ENCODE results near the gene CKMT1A.
A peak's percentile ranks its signal among the peaks of the same experiment; 100 is the strongest.
"Not testable (repeated sequence)": the region's sequence is repeated elsewhere in the genome, so short reads cannot be mapped to it uniquely, and the experiment has no call there.

Gene CKMT1A

DNA sequence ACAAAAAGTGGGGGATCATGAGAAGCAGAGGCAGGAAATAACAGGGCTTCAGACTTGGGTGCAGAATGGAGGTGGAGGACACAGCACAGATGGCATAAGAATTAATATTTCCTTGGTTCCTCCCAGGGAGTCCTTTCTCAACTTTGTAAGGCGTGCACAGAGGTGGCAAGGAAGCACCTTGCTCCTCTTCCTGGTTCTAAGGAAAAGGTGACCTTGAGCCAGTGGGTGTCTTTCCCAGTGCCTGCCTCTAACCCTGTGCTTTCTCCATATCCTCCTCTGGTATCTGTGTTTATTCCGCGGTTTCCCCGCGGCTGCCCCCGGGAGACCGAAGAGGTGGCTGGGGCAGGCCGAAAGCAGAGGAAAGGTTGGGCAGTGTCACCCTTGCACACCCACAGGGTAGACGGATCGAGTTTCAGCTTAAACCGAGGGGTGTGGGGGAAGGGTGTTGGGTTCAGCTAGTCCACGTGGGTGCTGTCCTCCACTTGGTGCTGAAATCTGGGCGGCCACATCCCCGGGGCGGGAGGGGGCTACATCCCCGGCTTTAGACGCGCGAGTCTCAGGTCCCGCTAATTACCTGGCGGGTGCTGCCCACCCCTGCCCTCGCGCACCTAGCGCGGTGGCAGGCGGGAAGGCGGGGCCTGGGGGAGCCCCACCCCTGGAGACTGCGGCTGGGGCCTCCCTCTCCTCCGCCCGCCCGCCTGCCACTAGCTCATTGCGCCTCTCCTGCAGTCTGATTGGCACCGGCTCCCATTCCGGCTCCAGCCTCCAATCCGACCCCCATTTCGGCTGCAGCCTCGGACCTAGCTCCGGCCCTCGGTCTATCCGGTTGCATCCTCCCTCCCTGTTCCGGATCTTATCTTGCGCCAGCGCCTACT is at the start of gene CKMT1A:
Gene CKMT1A (plus strand): TSS at position 712 of the 875 bp plus-strand sequence. CDS start 192 bp downstream, outside the sequence.
- H3K4me3 Mint-ChIP-seq; DNase-seq (ENCODE audit: low spot score in 2 of 2); H3K4me1 Mint-ChIP-seq; H3K27ac Mint-ChIP-seq (ENCODE audit: low read depth); ATAC-seq (replicated peaks; ENCODE audit: extremely low read depth, poor library complexity, severe bottlenecking); H3K9me3 Mint-ChIP-seq; H3K36me3 Mint-ChIP-seq (ENCODE audit: insufficient read depth): not testable (repeated sequence)
- peaks cover 27% of the 10 kb centered on the region for H3K27me3 Mint-ChIP-seq

DNA sequence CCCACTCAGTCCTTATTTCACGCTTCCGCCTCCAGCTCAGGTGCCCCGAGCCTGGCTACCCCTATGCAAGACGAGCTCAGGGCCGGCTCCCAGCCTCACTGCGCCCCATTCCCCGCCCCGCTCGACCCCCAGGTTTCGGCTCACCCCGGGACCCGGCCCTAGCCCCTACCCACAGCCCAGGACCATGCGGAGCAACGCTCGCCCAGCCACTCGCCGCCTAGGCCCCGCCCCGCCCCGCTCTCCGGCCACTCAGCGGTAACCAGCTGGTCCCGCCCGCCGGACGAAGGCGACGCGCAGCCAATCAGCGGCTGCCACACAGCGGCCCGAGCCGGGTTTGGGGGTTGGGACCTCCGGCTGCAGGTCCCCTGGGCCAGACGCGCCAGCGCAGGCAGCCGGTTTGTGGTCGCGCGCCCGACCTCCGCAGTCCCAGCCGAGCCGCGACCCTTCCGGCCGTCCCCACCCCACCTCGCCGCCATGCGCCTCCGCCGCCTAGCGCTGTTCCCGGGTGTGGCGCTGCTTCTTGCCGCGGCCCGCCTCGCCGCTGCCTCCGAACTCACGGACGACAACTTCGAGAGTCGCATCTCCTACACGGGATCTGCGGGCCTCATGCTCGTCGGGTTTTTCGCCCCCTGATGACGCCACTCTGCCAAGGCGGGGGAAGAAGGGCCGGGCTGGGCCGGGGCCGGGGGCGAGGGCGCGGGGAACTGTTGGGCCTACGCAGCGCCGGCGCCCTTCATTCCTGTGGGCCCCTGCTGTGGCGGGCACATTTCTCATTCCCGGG is 44.8 kb upstream of the CKMT1A start, which contains the start of gene CATSPER2:
Gene CATSPER2 (minus strand): TSS at position 196 of the 781 bp plus-strand sequence. CDS start 783 bp downstream, outside the sequence.
- Mint-ChIP-seq H3K27ac (ENCODE audit: low read depth) (no peak within 1 kb of the TSS), H3K4me3 (no peak within 1 kb of the TSS), H3K4me1 (no peaks in the 10 kb centered on the region), H3K36me3 (ENCODE audit: insufficient read depth) (peaks cover 6% of the 10 kb centered on the region), H3K9me3 (no peaks in the 10 kb centered on the region), H3K27me3 (no peaks in the 10 kb centered on the region)
- no peak for ATAC-seq (replicated peaks; ENCODE audit: extremely low read depth, poor library complexity, severe bottlenecking)
- DNase-seq (ENCODE audit: low spot score in 2 of 2), result no peak

DNA sequence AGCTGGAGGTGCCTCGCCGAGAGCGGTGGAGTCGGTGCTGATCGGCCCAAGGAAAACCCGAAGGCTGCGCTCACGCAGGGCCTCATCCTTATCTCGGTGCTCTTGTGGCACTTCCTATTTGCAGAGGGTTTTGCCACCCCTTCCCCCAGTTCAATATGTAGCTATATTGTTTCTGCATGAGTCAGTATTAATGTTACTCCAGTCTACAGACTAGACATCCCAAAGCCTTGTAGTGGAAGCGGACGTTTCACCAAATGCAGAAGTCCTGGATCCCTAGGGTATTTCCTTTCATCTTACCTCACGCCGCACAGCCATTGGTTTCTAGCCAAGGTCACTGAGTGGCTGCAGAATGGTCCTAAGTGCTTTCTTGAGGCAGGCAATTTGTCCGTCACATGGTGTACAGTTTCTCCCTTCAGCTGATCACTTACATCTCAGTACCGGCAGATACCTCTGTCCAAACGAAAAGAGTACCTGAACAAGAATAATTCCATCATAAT is 44.2 kb upstream of the CKMT1A start:
- not testable (repeated sequence) for H3K9me3 Mint-ChIP-seq; H3K4me3 Mint-ChIP-seq; H3K27ac Mint-ChIP-seq (ENCODE audit: low read depth); H3K27me3 Mint-ChIP-seq; H3K36me3 Mint-ChIP-seq (ENCODE audit: insufficient read depth); DNase-seq (ENCODE audit: low spot score in 2 of 2); ATAC-seq (replicated peaks; ENCODE audit: extremely low read depth, poor library complexity, severe bottlenecking); H3K4me1 Mint-ChIP-seq

DNA sequence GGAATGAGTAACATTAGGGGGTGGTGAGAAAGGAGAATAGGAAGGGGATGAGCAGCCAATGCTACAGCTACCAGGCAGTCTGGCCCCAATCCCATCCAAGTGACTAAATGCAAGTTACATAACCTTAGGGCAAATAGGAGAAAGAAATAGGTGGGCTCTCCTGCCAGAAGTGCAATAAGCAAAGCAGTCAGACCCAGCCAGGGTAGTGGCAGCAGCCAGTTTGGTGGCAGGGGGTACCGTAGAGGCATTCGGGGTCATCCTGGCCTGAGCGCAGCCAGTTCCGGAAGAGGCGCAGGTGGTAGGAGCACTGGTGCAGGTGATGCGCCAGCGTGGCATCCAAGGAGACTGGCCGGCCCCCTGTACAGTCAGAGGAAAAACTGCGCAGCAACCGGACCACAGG is 33.9 kb upstream of the CKMT1A start:
- not testable (repeated sequence) for DNase-seq (ENCODE audit: low spot score in 2 of 2); H3K27me3 Mint-ChIP-seq

DNA sequence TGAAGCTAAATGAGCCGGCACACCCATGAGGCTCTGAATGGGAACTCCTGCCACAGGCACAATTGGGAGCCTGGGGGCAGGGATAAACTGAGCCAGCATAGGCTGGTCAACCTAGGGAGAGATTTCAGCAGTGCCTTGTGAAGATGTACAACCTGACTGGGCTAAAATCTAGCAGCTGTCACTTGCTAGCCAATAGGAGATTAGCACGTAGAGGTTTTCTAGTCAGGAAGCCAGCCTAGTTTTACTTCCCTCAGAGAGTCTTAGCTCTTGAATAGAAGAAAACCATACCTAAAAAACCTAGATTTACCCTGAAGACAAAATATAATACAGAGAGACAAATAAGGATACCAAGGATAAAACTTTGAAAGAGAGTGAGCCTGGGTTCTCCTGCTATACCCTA is 31.4 kb upstream of the CKMT1A start:
- H3K4me3 Mint-ChIP-seq; ATAC-seq (replicated peaks; ENCODE audit: extremely low read depth, poor library complexity, severe bottlenecking); H3K9me3 Mint-ChIP-seq; H3K36me3 Mint-ChIP-seq (ENCODE audit: insufficient read depth); H3K4me1 Mint-ChIP-seq; H3K27ac Mint-ChIP-seq (ENCODE audit: low read depth); H3K27me3 Mint-ChIP-seq; DNase-seq (ENCODE audit: low spot score in 2 of 2): not testable (repeated sequence)

More for the DNA sequence above, 33.9 kb upstream of the CKMT1A start:
- H3K27ac Mint-ChIP-seq (ENCODE audit: low read depth); H3K9me3 Mint-ChIP-seq; H3K4me1 Mint-ChIP-seq; ATAC-seq (replicated peaks; ENCODE audit: extremely low read depth, poor library complexity, severe bottlenecking); H3K4me3 Mint-ChIP-seq; H3K36me3 Mint-ChIP-seq (ENCODE audit: insufficient read depth): not testable (repeated sequence)

DNA sequence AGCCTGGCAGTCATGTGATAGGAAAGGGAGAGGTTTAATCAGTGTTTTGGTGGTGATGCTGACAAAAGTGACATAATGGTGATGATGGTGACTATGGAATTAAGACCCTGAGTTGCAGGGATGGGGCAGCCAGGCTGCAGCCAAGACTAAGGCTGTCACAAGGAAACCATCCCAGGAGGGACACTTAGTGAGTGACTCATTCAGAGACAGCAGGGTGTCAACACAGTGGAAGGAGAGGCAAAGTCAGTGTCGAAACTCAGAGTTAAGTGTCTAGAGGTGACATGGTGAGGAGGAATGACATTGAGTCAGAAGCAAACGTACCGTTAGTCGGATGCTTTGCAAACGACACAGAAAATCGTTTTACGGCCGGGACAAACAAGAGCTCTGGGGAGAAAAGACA is 30.3 kb upstream of the CKMT1A start:
- DNase-seq (ENCODE audit: low spot score in 2 of 2); H3K27me3 Mint-ChIP-seq; H3K4me1 Mint-ChIP-seq; H3K9me3 Mint-ChIP-seq; H3K4me3 Mint-ChIP-seq; H3K36me3 Mint-ChIP-seq (ENCODE audit: insufficient read depth); H3K27ac Mint-ChIP-seq (ENCODE audit: low read depth); ATAC-seq (replicated peaks; ENCODE audit: extremely low read depth, poor library complexity, severe bottlenecking): not testable (repeated sequence)

DNA sequence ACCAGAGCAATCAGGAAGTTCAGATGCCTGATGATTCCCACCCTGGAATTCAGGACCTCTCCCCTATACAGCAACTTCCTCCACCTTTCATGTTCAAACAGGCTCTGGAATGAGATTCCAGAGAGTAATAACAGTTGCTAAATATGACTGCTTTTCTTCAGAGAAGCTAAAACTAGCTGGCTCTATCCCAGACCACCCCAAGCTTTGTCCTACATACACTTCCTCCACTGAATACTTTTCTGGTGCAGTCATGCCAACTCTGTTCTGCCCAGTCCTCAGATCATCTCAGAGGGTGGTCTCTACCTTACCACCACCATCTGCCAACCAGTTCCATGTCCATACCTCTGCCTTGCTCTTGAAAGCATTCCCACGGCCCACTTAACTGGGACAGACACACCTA is 27.5 kb upstream of the CKMT1A start:
- not testable (repeated sequence) for ATAC-seq (replicated peaks; ENCODE audit: extremely low read depth, poor library complexity, severe bottlenecking); H3K4me3 Mint-ChIP-seq; H3K36me3 Mint-ChIP-seq (ENCODE audit: insufficient read depth); H3K27ac Mint-ChIP-seq (ENCODE audit: low read depth); DNase-seq (ENCODE audit: low spot score in 2 of 2); H3K4me1 Mint-ChIP-seq; H3K9me3 Mint-ChIP-seq; H3K27me3 Mint-ChIP-seq

DNA sequence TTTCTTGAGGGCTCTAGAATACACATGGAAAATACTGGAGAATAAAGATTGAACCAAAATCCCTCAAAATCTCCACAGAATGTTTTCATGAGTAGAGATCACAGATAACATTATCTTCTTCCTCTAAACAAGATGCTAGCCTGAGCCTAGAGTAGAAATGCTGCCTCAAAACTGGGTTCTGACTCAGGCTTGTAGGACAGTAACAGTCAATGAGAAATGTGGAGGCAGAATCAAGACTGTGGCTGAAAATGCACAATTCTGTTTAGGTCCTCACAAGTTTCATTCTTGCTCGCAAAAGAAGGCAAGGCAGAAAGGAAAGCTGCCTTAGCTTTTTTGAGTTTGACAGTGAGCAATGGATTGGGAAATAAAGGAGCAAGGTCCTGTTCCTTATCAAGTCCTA is 19.5 kb upstream of the CKMT1A start:
- not testable (repeated sequence) for H3K9me3 Mint-ChIP-seq; H3K4me1 Mint-ChIP-seq; H3K27ac Mint-ChIP-seq (ENCODE audit: low read depth); ATAC-seq (replicated peaks; ENCODE audit: extremely low read depth, poor library complexity, severe bottlenecking); H3K36me3 Mint-ChIP-seq (ENCODE audit: insufficient read depth); DNase-seq (ENCODE audit: low spot score in 2 of 2); H3K27me3 Mint-ChIP-seq; H3K4me3 Mint-ChIP-seq

DNA sequence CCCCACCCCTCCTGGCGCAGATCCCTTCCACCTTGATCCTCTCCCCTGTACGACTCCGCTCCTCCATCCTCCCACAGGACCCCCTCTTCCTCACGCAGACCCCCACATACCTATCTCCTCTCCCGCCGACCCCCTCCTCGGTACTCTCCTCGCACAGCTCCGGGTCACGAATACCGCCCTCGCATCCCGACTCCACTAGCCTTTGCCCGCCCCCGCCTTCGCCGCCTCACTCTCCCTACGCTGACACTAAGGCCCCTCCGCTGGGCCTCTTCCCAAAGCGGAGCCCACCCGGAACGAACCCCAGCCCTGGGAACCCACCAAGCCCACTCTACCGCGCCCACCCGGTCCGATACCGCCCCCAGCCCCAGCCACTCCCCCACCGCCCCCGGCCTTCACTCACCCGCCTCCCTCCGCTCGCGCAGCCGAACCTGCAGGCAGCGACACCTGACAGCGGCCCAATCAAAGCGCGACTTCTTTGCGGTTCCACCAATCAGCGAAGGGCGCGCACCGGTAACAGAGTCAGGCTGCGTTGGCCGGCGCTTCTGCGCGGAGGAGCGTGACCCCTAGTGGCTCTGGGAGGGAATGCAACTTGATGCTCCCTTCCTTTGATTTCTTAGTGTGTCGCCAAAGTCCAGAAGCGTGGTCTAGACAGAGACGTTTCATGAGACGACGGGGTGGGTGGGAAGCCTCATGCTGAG is 3.9 kb upstream of the CKMT1A start:
- not testable (repeated sequence) for DNase-seq (ENCODE audit: low spot score in 2 of 2); H3K27ac Mint-ChIP-seq (ENCODE audit: low read depth); H3K9me3 Mint-ChIP-seq; H3K4me3 Mint-ChIP-seq; H3K36me3 Mint-ChIP-seq (ENCODE audit: insufficient read depth); H3K4me1 Mint-ChIP-seq; H3K27me3 Mint-ChIP-seq
- peak; percentile 100 for ATAC-seq (replicated peaks; ENCODE audit: extremely low read depth, poor library complexity, severe bottlenecking)

DNA sequence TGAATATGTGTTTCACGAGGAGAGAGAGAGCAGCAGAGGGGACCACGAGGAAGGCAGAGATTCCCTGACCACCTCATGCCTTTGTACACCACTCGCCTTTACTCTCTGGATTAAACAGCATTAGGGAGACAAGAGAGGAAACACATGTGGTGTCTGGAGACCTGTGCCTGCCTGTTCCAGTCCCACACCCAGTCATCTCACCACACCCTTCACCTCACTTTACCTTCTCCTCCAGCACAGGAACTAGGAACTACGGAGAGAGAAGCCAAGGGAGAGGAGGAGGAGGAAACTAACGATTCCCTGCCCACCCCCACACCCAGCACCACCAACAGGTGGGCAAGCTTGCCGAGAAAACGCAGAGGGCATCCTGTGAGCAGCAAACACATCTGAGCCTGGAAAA is 980 bp upstream of the CKMT1A start:
- ATAC-seq (replicated peaks; ENCODE audit: extremely low read depth, poor library complexity, severe bottlenecking); H3K36me3 Mint-ChIP-seq (ENCODE audit: insufficient read depth); H3K27ac Mint-ChIP-seq (ENCODE audit: low read depth); H3K4me1 Mint-ChIP-seq; DNase-seq (ENCODE audit: low spot score in 2 of 2); H3K4me3 Mint-ChIP-seq; H3K9me3 Mint-ChIP-seq: not testable (repeated sequence)
- H3K27me3 Mint-ChIP-seq, result peaks cover 20% of the 10 kb centered on the region

DNA sequence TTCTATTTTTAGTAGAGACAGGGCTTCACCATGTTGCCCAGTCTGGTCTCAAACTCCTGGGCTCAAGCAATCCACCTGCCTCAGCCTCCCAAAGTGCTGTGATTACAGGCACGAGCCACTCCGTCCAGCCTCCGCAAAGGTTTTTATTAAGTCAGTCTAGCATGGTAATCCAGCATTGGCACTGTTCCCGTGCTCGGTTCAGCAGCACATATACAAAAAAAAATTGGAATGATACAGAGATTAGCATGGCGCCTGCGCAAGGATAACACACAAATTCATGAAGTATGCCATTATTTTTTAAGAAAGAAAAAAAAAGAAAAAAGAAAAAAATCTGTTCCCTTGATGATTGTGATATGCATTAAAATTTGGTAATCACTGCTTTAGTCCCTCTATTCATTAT is 8.5 kb downstream of the CKMT1A start:
- no peaks in the 10 kb centered on the region for H3K36me3 Mint-ChIP-seq (ENCODE audit: insufficient read depth)
- no peaks in the 10 kb centered on the region for H3K9me3 Mint-ChIP-seq

DNA sequence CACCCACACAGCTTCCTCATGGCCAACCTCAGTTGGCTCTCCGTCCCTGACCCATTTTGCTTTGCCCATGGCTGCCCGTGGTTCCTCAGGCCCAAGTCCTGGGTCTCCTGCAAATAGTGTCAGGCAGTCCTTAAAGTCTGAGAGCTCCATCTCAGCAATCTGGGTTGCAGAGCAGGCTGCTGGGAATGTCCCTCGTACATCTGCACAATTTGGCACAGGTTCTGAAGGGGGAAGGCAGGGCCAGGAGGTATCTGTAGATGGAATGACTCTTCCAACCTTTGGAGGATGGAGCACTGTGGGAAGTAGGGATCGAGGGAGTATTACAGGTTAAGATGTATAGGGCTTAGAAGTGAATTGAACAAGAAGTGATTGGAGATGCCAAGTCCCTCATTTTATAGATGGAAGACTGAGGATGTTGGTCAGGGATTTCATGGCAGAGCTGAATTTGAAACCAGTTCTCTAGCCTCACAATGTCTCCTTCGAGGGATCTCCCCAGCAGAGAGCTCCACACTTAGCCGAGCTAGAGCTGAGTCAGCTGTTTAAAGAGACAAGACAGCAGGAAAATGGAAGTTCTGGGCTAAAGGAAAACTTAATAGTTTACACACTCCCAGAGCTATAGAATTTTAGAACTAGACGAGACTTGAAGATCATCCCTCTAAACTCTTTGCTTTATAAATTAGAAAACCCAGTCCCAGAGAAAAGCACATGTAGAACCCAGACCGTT is 9.2 kb downstream of the CKMT1A start:
- Mint-ChIP-seq H3K27ac (ENCODE audit: low read depth) (no peak overlapping the region), H3K9me3 (no peaks in the 10 kb centered on the region), H3K4me1 (no peaks in the 10 kb centered on the region), H3K4me3 (no peak overlapping the region), H3K27me3 (peaks cover 52% of the 10 kb centered on the region), H3K36me3 (ENCODE audit: insufficient read depth) (no peaks in the 10 kb centered on the region)
- ATAC-seq (replicated peaks; ENCODE audit: extremely low read depth, poor library complexity, severe bottlenecking) (no peak), DNase-seq (ENCODE audit: low spot score in 2 of 2) (no peak)

More for the DNA sequence above, 8.5 kb downstream of the CKMT1A start:
- ATAC-seq (replicated peaks; ENCODE audit: extremely low read depth, poor library complexity, severe bottlenecking) (no peak), DNase-seq (ENCODE audit: low spot score in 2 of 2) (no peak)
- Mint-ChIP-seq H3K27ac (ENCODE audit: low read depth) (no peak overlapping the region), H3K4me1 (no peaks in the 10 kb centered on the region), H3K4me3 (no peak overlapping the region), H3K27me3 (peaks cover 58% of the 10 kb centered on the region)

All from central memory CD8-positive, alpha-beta T cell (primary cell).